ENCODE measurements around the gene LRRC27.

- TF ChIP-seq CTCF (IDR thresholded peaks at IDR 0.05) (peak in 1 of 6 experiments; percentile 4), POLR2A (IDR thresholded peaks at IDR 0.05) (no peak), POLR2AphosphoS5 (IDR thresholded peaks at IDR 0.05) (no peak)
Measured at GRCh38 chr10:132308587-132309470, 23.2 kb upstream of the LRRC27 start.
